Keratinocyte (primary cell): ENCODE measurements around the gene CEP57L1. TPM values are rescaled to one million over a fixed set of nuclear protein-coding genes. Genes with fewer than 3 reads are reported as not detected.

ENCODE experiments used
- DNase-seq: peaks from one replicate; pipeline ENCODE4 v3.0.0-alpha.2; 2011; ENCODE audit warnings: low read depth, missing footprints, low spot score
- FAIRE-seq: peaks from 2 replicates; lab custom pipeline; 2011; peaks lifted over from hg19 to GRCh38; lab: Jason Lieb, UNC
- H2AFZ ChIP-seq: 2 replicates; pipeline ENCODE4 v1.6.0; 2012; ENCODE audit warnings: low read length, control low read depth, inconsistent platforms; ENCODE audit not compliant: control insufficient read depth
- H3K27ac ChIP-seq: 2 replicates; pipeline ENCODE4 v1.5.1; 2011; ENCODE audit warnings: low read length; ENCODE audit not compliant: control insufficient read depth, insufficient read depth
- H3K27me3 ChIP-seq: 3 replicates; pipeline ENCODE4 v1.6.0; 2011; ENCODE audit warnings: low read length; ENCODE audit not compliant: control insufficient read depth, insufficient read depth; ENCODE audit errors: extremely low read depth
- H3K36me3 ChIP-seq, 2 experiments: 2 replicates in 1 of 2; 3 replicates in 1 of 2; pipeline ENCODE4 v1.5.1; 2011; ENCODE audit warnings: low read length in 2 of 2, mild to moderate bottlenecking in 1 of 2; ENCODE audit not compliant: control insufficient read depth in 2 of 2, insufficient read depth in 2 of 2; ENCODE audit errors: extremely low read depth in 1 of 2
- H3K4me1 ChIP-seq: 3 replicates; pipeline ENCODE4 v1.5.1; 2011; ENCODE audit warnings: low read length; ENCODE audit not compliant: control insufficient read depth, insufficient read depth; ENCODE audit errors: extremely low read depth
- H3K4me2 ChIP-seq: 3 replicates; pipeline ENCODE4 v1.6.0; 2011; ENCODE audit warnings: low read depth, low read length; ENCODE audit not compliant: control insufficient read depth, insufficient read depth; ENCODE audit errors: extremely low read depth
- H3K4me3 ChIP-seq, 3 experiments: fragments of 200-600 bp in 1 of 3; sonication (generic) in 1 of 3; 2 replicates in 2 of 3; 3 replicates in 1 of 3; pipeline ENCODE4 v1.5.1; 2011 to 2016; ENCODE audit warnings: low read length in 3 of 3, mild to moderate bottlenecking in 3 of 3, control low read depth in 2 of 3, inconsistent platforms in 1 of 3, low read depth in 1 of 3, mixed read lengths in 1 of 3, mixed run types in 1 of 3, moderate library complexity in 1 of 3; ENCODE audit not compliant: control insufficient read depth in 2 of 3, insufficient read depth in 2 of 3; ENCODE audit errors: extremely low read depth in 1 of 3
- H3K79me2 ChIP-seq: 2 replicates; pipeline ENCODE4 v1.6.0; 2012; ENCODE audit warnings: low read length; ENCODE audit not compliant: control insufficient read depth, insufficient read depth
- H3K9ac ChIP-seq: 3 replicates; pipeline ENCODE4 v1.6.0; 2011; ENCODE audit warnings: low read length; ENCODE audit not compliant: control insufficient read depth, insufficient read depth; ENCODE audit errors: extremely low read depth
- H3K9me1 ChIP-seq: 3 replicates; pipeline ENCODE4 v1.6.0; 2011; ENCODE audit warnings: low read length; ENCODE audit not compliant: control insufficient read depth, insufficient read depth; ENCODE audit errors: extremely low read depth
- H3K9me3 ChIP-seq: 2 replicates; pipeline ENCODE4 v1.5.1; 2012; ENCODE audit warnings: low read depth, low read length; ENCODE audit not compliant: control insufficient read depth
- H4K20me1 ChIP-seq: 3 replicates; pipeline ENCODE4 v1.6.0; 2011; ENCODE audit warnings: low read length; ENCODE audit not compliant: control insufficient read depth, insufficient read depth; ENCODE audit errors: extremely low read depth
- EZH2 ChIP-seq: IDR thresholded peaks from one replicate; pipeline ENCODE4 v1.6.1; 2012; ENCODE audit warnings: inconsistent platforms, mild to moderate bottlenecking, low read length, moderate library complexity
- dilution Hi-C: fragments of 300-500 bp; cut with MboI; formaldehyde crosslinking; loops from one replicate; pipeline ENCODE4 v1.7.0; 2020; ENCODE audit warnings: low sequenced_read_pairs; ENCODE audit not compliant: extremely low pct_ligation_motif_present
- polyA plus RNA-seq, 5 experiments: library from polyadenylated mRNA; depleted of rRNA in 3 of 5; stranded (reverse) in 3 of 5; stranded (forward) in 1 of 5; unstranded in 1 of 5; fragments of >200 nt; gene quantifications; 1 replicate in 1 of 5; 2 replicates in 3 of 5; 3 replicates in 1 of 5; pipeline versions ENCODE4 v1.2.1 to v1.2.3, GENCODE V29; 2011 to 2012; ENCODE audit warnings: missing spikeins in 2 of 5, low read depth in 1 of 5, low replicate concordance in 1 of 5
- TF ChIP-seq, protein P1 (sequence below), 3 experiments: IDR thresholded peaks in 1 of 3; conservative IDR thresholded peaks in 1 of 3; optimal IDR thresholded peaks in 1 of 3; 2 replicates in 2 of 3; 3 replicates in 1 of 3; pipeline versions ENCODE3 to v1.5.1; 2011; ENCODE audit warnings: low read length in 3 of 3, mild to moderate bottlenecking in 3 of 3, moderate library complexity in 2 of 3, control low read depth in 1 of 3, inconsistent platforms in 1 of 3; ENCODE audit not compliant: insufficient read depth in 2 of 3; ENCODE audit errors: extremely low read depth in 1 of 3

The CEP57L1 gene
- polyA plus RNA-seq, 1 donor (not counting 4 experiments of a cell fraction or from before 2014, with no cell fraction given) = 14.2 TPM

- H3K4me3 ChIP-seq = no peak overlapping the region
- no peak overlapping the region for H3K9ac ChIP-seq
- H2AFZ ChIP-seq = no peak overlapping the region
- H3K4me2 ChIP-seq = no peak overlapping the region
- no peaks in the 10 kb centered on the region for H3K36me3 ChIP-seq
- dilution Hi-C loops = no loop called here
- DNase-seq = no peak
- H3K27me3 ChIP-seq = no peaks in the 10 kb centered on the region
- H3K9me3 ChIP-seq = no peaks in the 10 kb centered on the region
- H4K20me1 ChIP-seq = no peaks in the 10 kb centered on the region
- peaks cover 9% of the 10 kb centered on the region for H3K4me1 ChIP-seq
- TF ChIP-seq, protein P1, sequence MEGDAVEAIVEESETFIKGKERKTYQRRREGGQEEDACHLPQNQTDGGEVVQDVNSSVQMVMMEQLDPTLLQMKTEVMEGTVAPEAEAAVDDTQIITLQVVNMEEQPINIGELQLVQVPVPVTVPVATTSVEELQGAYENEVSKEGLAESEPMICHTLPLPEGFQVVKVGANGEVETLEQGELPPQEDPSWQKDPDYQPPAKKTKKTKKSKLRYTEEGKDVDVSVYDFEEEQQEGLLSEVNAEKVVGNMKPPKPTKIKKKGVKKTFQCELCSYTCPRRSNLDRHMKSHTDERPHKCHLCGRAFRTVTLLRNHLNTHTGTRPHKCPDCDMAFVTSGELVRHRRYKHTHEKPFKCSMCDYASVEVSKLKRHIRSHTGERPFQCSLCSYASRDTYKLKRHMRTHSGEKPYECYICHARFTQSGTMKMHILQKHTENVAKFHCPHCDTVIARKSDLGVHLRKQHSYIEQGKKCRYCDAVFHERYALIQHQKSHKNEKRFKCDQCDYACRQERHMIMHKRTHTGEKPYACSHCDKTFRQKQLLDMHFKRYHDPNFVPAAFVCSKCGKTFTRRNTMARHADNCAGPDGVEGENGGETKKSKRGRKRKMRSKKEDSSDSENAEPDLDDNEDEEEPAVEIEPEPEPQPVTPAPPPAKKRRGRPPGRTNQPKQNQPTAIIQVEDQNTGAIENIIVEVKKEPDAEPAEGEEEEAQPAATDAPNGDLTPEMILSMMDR (optimal IDR thresholded peaks at IDR 0.05 in 1 of 3, IDR thresholded peaks at IDR 0.05 in 1 of 3, conservative IDR thresholded peaks at IDR 0.05 in 1 of 3; ENCODE audit: extremely low read depth in 1 of 3, insufficient read depth in 2 of 3, low read length in 3 of 3) = no peak
- no peak for TF ChIP-seq EZH2
- no peak for FAIRE-seq
- no peak overlapping the region for H3K27ac ChIP-seq
- no peaks in the 10 kb centered on the region for H3K9me1 ChIP-seq
- peaks cover 9% of the 10 kb centered on the region for H3K79me2 ChIP-seq
Measured at GRCh38 chr6:109091314-109092024, 3.8 kb upstream of the CEP57L1 start.

DNA sequence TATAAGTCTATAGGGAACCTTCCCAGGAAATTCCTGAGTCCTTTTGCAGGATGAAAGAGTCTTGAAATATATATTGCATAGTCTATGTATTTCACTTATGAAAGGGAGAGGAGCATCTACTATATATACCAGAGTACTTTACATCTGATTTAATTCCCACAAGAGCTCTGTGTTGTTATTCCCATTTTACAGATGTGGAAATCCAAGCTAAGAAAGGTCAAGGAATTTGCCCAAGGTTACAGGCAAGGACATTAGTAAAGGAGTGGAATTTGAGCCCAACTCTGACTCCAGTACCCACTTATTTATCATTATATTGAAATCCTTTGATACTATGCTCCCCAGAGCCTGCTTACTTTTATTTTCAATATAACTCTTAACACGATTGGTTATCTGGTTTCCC lies 3.2 kb upstream of the CEP57L1 start:
- Histone ChIP-seq H3K9me3 (no peaks in the 10 kb centered on the region), H4K20me1 (no peaks in the 10 kb centered on the region), H3K27ac (no peak overlapping the region), H2AFZ (no peak overlapping the region), H3K4me1 (peaks cover 9% of the 10 kb centered on the region), H3K9me1 (no peaks in the 10 kb centered on the region), H3K4me3 (peak overlapping the region in 1 of 3 experiments; percentile 77), H3K27me3 (no peaks in the 10 kb centered on the region), H3K9ac (no peak overlapping the region), H3K79me2 (peaks cover 10% of the 10 kb centered on the region), H3K36me3 (no peaks in the 10 kb centered on the region), H3K4me2 (peak overlapping the region; percentile 92)
- dilution Hi-C loops = no loop called here
- FAIRE-seq (no peak), DNase-seq (no peak)
- TF ChIP-seq EZH2 = no peak
- TF ChIP-seq, protein P1 (optimal IDR thresholded peaks at IDR 0.05 in 1 of 3, IDR thresholded peaks at IDR 0.05 in 1 of 3, conservative IDR thresholded peaks at IDR 0.05 in 1 of 3; ENCODE audit: extremely low read depth in 1 of 3, insufficient read depth in 2 of 3, low read length in 3 of 3) = no peak
